Panc1 (cell line): Measurements from ENCODE around the gene GABRA6.

Experiments used
- CTCF ChIP-seq: fragments of 450-650 bp; IDR thresholded peaks from 2 replicates; pipeline ENCODE4 v1.5.1; 2017; ENCODE audit warnings: mild to moderate bottlenecking
- POLR2AphosphoS5 ChIP-seq: IDR thresholded peaks from 2 replicates; pipeline ENCODE4 v1.6.1; 2012; ENCODE audit warnings: mild to moderate bottlenecking, low read depth, low read length, moderate library complexity
- SIN3A ChIP-seq: IDR thresholded peaks from 2 replicates; pipeline ENCODE4 v1.6.1; 2012; ENCODE audit warnings: low read depth, mild to moderate bottlenecking, low read length, moderate library complexity, borderline replicate concordance; ENCODE audit not compliant: insufficient read depth

- TF ChIP-seq CTCF: no peak
- TF ChIP-seq POLR2AphosphoS5: no peak
- no peak for TF ChIP-seq SIN3A
Measured at GRCh38 chr5:161691911-161692310, 6.4 kb downstream of the GABRA6 start.
